Endothelial cell of umbilical vein (primary cell): ENCODE data around the gene FAM167B. TPM values are rescaled to one million over a fixed set of nuclear protein-coding genes. Genes with fewer than 3 reads are reported as not detected.
"Not testable (repeated sequence)": the region's sequence is repeated elsewhere in the genome, so short reads cannot be mapped to it uniquely, and the experiment has no call there.

Source experiments
- BruUV-seq: library from RNA; stranded (reverse); fragments of 400-500 nt; replicated peaks from 2 replicates; lab custom pipeline; 2021; lab: Mats Ljungman, UMichigan
- CTCF ChIA-PET: fragments of 300-600, 350-600 bp; sonication (Branson Sonifier 250); formaldehyde crosslinking; loops from one replicate; lab custom pipeline; 2021; ENCODE audit warnings: antibody characterized with exemption, inconsistent platforms; lab: Charles Lee
- POLR2A ChIA-PET: fragments of 300-600, 350-600 bp; sonication (Branson Sonifier 250); formaldehyde crosslinking; loops from one replicate; lab custom pipeline; 2021; ENCODE audit warnings: antibody characterized with exemption, inconsistent platforms; lab: Charles Lee
- DNase-seq: peaks from one replicate; pipeline ENCODE4 v3.0.0-alpha.2; 2011; ENCODE audit warnings: low read depth, low spot score
- FAIRE-seq: peaks from 2 replicates; lab custom pipeline; 2011; peaks lifted over from hg19 to GRCh38; lab: Jason Lieb, UNC
- H2AFZ ChIP-seq: 2 replicates; pipeline ENCODE4 v1.6.0; 2012; ENCODE audit warnings: low read depth, low read length, control low read depth, inconsistent platforms
- H3K27ac ChIP-seq: 2 replicates; pipeline ENCODE4 v1.5.1; 2011; ENCODE audit warnings: low read depth, mild to moderate bottlenecking, control low read depth, low read length, moderate library complexity; ENCODE audit not compliant: insufficient read depth
- H3K27me3 ChIP-seq, 2 experiments: 2 replicates each; pipeline versions ENCODE4 v1.6.0 to v1.6.1; 2011; ENCODE audit warnings: low read length in 2 of 2, mixed read lengths in 1 of 2; ENCODE audit not compliant: control insufficient read depth in 2 of 2, insufficient read depth in 2 of 2
- H3K36me3 ChIP-seq, 2 experiments: 2 replicates in 1 of 2; 3 replicates in 1 of 2; pipeline ENCODE4 v1.5.1; 2011; ENCODE audit warnings: low read length in 2 of 2, mild to moderate bottlenecking in 1 of 2, moderate library complexity in 1 of 2; ENCODE audit not compliant: control insufficient read depth in 2 of 2, insufficient read depth in 2 of 2; ENCODE audit errors: extremely low read depth in 1 of 2
- H3K4me1 ChIP-seq: 3 replicates; pipeline ENCODE4 v1.5.1; 2011; ENCODE audit warnings: mild to moderate bottlenecking, low read length; ENCODE audit not compliant: control insufficient read depth, insufficient read depth; ENCODE audit errors: extremely low read depth
- H3K4me2 ChIP-seq: 2 replicates; pipeline ENCODE4 v1.6.1; 2011; ENCODE audit warnings: low read length, control low read depth, mixed read lengths; ENCODE audit not compliant: insufficient read depth
- H3K4me3 ChIP-seq, 3 experiments: fragments of 200-600 bp in 1 of 3; sonication (generic), shearing (Covaris generic) in 1 of 3; replicated peaks in 1 of 3; 2 replicates each; pipeline ENCODE4 v1.5.1; 2011 to 2016; ENCODE audit warnings: control low read depth in 3 of 3, low read length in 3 of 3, mild to moderate bottlenecking in 2 of 3, inconsistent platforms in 1 of 3, low read depth in 1 of 3, moderate library complexity in 1 of 3; ENCODE audit not compliant: insufficient read depth in 1 of 3
- H3K79me2 ChIP-seq: 2 replicates; pipeline ENCODE4 v1.6.0; 2012; ENCODE audit warnings: low read length, inconsistent platforms; ENCODE audit not compliant: control insufficient read depth, insufficient read depth
- H3K9ac ChIP-seq: replicated peaks from 2 replicates; pipeline ENCODE3; 2011; ENCODE audit warnings: low read length, control low read depth; ENCODE audit not compliant: insufficient read depth; ENCODE audit errors: extremely low read depth
- H3K9me1 ChIP-seq: replicated peaks from 3 replicates; pipeline ENCODE4 v1.6.0; 2011; ENCODE audit warnings: mild to moderate bottlenecking, low read length; ENCODE audit not compliant: control insufficient read depth, insufficient read depth; ENCODE audit errors: extremely low read depth
- H3K9me3 ChIP-seq: replicated peaks from 2 replicates; pipeline ENCODE4 v1.5.1; 2012; ENCODE audit warnings: low read length, inconsistent platforms; ENCODE audit not compliant: control insufficient read depth, insufficient read depth
- H4K20me1 ChIP-seq: replicated peaks from 2 replicates; pipeline ENCODE3; 2011; ENCODE audit warnings: mild to moderate bottlenecking, low read length; ENCODE audit not compliant: control insufficient read depth, insufficient read depth; ENCODE audit errors: extremely low read depth
- EZH2 ChIP-seq: IDR thresholded peaks from 2 replicates; pipeline ENCODE4 v1.6.1; 2012; ENCODE audit warnings: borderline replicate concordance, low read depth, mild to moderate bottlenecking, moderate library complexity, low read length, inconsistent platforms; ENCODE audit not compliant: severe bottlenecking
- FOS ChIP-seq: IDR thresholded peaks from 2 replicates; pipeline ENCODE4 v1.6.1; 2011; ENCODE audit warnings: mild to moderate bottlenecking, low read length, moderate library complexity, borderline replicate concordance; ENCODE audit not compliant: insufficient read depth
- GATA2 ChIP-seq: IDR thresholded peaks from 2 replicates; pipeline ENCODE4 v1.7.0; 2011; ENCODE audit warnings: low read depth, mild to moderate bottlenecking, moderate library complexity, mixed read lengths, low read length; ENCODE audit not compliant: insufficient read length, insufficient read depth
- JUN ChIP-seq: IDR thresholded peaks from 2 replicates; pipeline ENCODE4 v1.6.1; 2011; ENCODE audit warnings: borderline replicate concordance, low read depth; ENCODE audit not compliant: insufficient read length, insufficient read depth
- MYC ChIP-seq: IDR thresholded peaks from one replicate; pipeline ENCODE4 v1.6.1; 2011; ENCODE audit warnings: mild to moderate bottlenecking, low read depth, low read length
- POLR2A ChIP-seq: IDR thresholded peaks from 2 replicates; pipeline ENCODE4 v1.6.1; 2012; ENCODE audit warnings: low read depth, mild to moderate bottlenecking, control low read depth, low read length
- POLR2AphosphoS5 ChIP-seq: IDR thresholded peaks from 2 replicates; pipeline ENCODE4 v1.6.1; 2012; ENCODE audit warnings: low read depth, mild to moderate bottlenecking, control low read depth, low read length, moderate library complexity; ENCODE audit not compliant: insufficient read depth
- dilution Hi-C: fragments of 300-500 bp; cut with MboI; formaldehyde crosslinking; loops from one replicate; pipeline ENCODE4 v1.15.0; 2019; ENCODE audit warnings: low sequenced_read_pairs; ENCODE audit not compliant: extremely low pct_ligation_motif_present
- intact Hi-C: fragments of 100-400 bp; cut with micrococcal nuclease; formaldehyde crosslinking; loops from one replicate; pipeline ENCODE4 v1.10.0; 2022
- polyA plus RNA-seq, 4 experiments: library from polyadenylated mRNA; depleted of rRNA in 3 of 4; stranded (reverse) in 3 of 4; unstranded in 1 of 4; fragments of >200 nt; gene quantifications; 2 replicates each; pipeline versions ENCODE4 v1.2.1 to v1.2.3, GENCODE V29; 2011 to 2012; ENCODE audit warnings: missing spikeins in 1 of 4
- total RNA-seq: library from RNA; stranded (reverse); gene quantifications from 2 replicates; pipeline ENCODE4 v1.2.3, GENCODE V29; 2021
- TF ChIP-seq, protein P1 (sequence below): IDR thresholded peaks from 2 replicates; pipeline ENCODE4 v1.6.1; 2011; ENCODE audit not compliant: insufficient read depth, insufficient read length
- TF ChIP-seq, protein P2 (sequence below), 2 donors: IDR thresholded peaks; 1 replicate in 1 of 2; 2 replicates in 1 of 2; pipeline ENCODE4 v1.5.1; 2011; ENCODE audit warnings: low read length in 2 of 2, mild to moderate bottlenecking in 2 of 2, moderate library complexity in 2 of 2, control low read depth in 1 of 2, inconsistent platforms in 1 of 2, low read depth in 1 of 2; ENCODE audit not compliant: insufficient read depth in 1 of 2; ENCODE audit errors: extremely low read depth in 1 of 2

FAM167B gene
- total and polyA plus RNA-seq, 2 donors (not counting 3 experiments of a cell fraction or from before 2014, with no cell fraction given): 2.1 to 5.6 TPM

DNA sequence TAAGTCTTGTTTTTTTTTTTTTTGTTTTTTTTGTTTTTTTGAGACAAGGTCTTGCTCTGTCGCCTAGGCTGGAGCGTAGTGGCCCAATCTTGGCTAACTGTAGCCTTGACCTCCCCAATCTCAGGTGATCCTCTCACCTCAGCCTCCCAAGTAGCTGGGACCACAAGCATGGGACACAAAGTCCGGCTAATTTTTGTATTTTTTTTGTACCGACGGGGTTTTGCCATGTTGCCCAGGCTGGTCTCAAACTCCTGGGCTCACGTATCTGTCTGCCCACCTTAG, 10.1 kb downstream of the FAM167B start:
- Histone ChIP-seq H3K27ac (no peak overlapping the region), H3K9me1 (no peaks in the 10 kb centered on the region), H3K36me3 (no peaks in the 10 kb centered on the region), H3K79me2 (no peaks in the 10 kb centered on the region), H3K27me3 (no peaks in the 10 kb centered on the region), H2AFZ (no peak overlapping the region), H3K9me3 (no peaks in the 10 kb centered on the region), H3K4me1 (peaks cover under 1% of the 10 kb centered on the region), H3K4me2 (no peak overlapping the region), H4K20me1 (no peaks in the 10 kb centered on the region), H3K4me3 (no peak overlapping the region), H3K9ac (no peak overlapping the region)
- CTCF ChIA-PET: no interaction called here
- intact Hi-C loops (no loop called here), dilution Hi-C loops (no loop called here)
- BruUV-seq: no TSS peak
- POLR2A ChIA-PET: interaction anchor here (0.7 kb wide), 1 partner anchor 57 kb away, joined by 4 read pairs; no protein-coding TSS in a partner anchor
- FAIRE-seq (peak; percentile 38), DNase-seq (no peak)
- TF ChIP-seq, protein P1, sequence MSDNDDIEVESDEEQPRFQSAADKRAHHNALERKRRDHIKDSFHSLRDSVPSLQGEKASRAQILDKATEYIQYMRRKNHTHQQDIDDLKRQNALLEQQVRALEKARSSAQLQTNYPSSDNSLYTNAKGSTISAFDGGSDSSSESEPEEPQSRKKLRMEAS: no peak
- no peak for TF ChIP-seq FOS
- no peak for TF ChIP-seq POLR2A
- TF ChIP-seq POLR2AphosphoS5: no peak
- TF ChIP-seq, protein P2, sequence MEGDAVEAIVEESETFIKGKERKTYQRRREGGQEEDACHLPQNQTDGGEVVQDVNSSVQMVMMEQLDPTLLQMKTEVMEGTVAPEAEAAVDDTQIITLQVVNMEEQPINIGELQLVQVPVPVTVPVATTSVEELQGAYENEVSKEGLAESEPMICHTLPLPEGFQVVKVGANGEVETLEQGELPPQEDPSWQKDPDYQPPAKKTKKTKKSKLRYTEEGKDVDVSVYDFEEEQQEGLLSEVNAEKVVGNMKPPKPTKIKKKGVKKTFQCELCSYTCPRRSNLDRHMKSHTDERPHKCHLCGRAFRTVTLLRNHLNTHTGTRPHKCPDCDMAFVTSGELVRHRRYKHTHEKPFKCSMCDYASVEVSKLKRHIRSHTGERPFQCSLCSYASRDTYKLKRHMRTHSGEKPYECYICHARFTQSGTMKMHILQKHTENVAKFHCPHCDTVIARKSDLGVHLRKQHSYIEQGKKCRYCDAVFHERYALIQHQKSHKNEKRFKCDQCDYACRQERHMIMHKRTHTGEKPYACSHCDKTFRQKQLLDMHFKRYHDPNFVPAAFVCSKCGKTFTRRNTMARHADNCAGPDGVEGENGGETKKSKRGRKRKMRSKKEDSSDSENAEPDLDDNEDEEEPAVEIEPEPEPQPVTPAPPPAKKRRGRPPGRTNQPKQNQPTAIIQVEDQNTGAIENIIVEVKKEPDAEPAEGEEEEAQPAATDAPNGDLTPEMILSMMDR (IDR thresholded peaks at IDR 0.05; ENCODE audit: extremely low read depth in 1 of 2, insufficient read depth in 1 of 2, low read depth in 1 of 2, low read length in 2 of 2): no peak
- no peak for TF ChIP-seq JUN
- no peak for TF ChIP-seq EZH2
- no peak for TF ChIP-seq MYC
- TF ChIP-seq GATA2: no peak

DNA sequence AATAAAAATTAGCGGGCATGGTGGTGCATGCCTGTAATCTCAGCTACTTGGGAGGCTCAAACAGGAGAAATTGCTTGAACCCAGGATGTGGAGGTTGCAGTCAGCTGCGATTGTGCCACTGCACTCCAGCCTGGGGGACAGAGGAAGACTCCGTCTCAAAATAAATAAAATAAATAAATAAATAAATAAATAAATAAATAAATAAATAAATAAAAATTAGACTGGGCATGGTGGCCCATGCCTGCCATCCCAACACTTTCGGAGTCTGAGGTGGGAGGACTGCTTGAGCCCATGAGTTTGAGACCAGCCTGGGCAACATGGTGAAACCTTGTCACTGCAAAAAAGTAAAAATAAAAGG, 16.2 kb downstream of the FAM167B start:
- BruUV-seq, H3K79me2 ChIP-seq, FAIRE-seq, H4K20me1 ChIP-seq, H3K27ac ChIP-seq, DNase-seq, H3K9me1 ChIP-seq, POLR2A ChIA-PET, H3K27me3 ChIP-seq, dilution Hi-C loops, intact Hi-C loops, H3K4me2 ChIP-seq, H3K9me3 ChIP-seq, H3K36me3 ChIP-seq, H2AFZ ChIP-seq, H3K4me1 ChIP-seq, H3K9ac ChIP-seq, H3K4me3 ChIP-seq: not testable (repeated sequence)
- CTCF ChIA-PET: interaction anchor here (1.4 kb wide), 1 partner anchor 15 kb away, joined by 13 read pairs; no protein-coding TSS in a partner anchor
